HG02943 (cell line): ENCODE results near the gene SEMA3C.

Experiments used
- ATAC-seq: cut with Tn5 transposase; IDR thresholded peaks from one replicate; pipeline ENCODE4 v1.9.1; 2021; ENCODE audit warnings: mild to moderate bottlenecking, low read depth, moderate library complexity; ENCODE audit not compliant: unreplicated experiment

Gene SEMA3C

GRCh38 chr7:80890426-80891258, 28.2 kb downstream of the SEMA3C start:
- no peak for ATAC-seq

GRCh38 chr7:80889525-80889924, 29.3 kb downstream of the SEMA3C start:
- ATAC-seq = no peak

GRCh38 chr7:80885757-80886156, 33.1 kb downstream of the SEMA3C start:
- ATAC-seq = no peak

- ATAC-seq = no peak
These were observed 34.2 kb downstream of the SEMA3C start for GRCh38 chr7:80884511-80885195.

- ATAC-seq = no peak
These were observed 35.5 kb downstream of the SEMA3C start for GRCh38 chr7:80883154-80884025.

- ATAC-seq = no peak
These were observed 36.5 kb downstream of the SEMA3C start for GRCh38 chr7:80882213-80882801.

GRCh38 chr7:80881351-80881900, 37.4 kb downstream of the SEMA3C start:
- ATAC-seq = no peak

GRCh38 chr7:80879849-80880248, 39.0 kb downstream of the SEMA3C start:
- ATAC-seq = no peak

GRCh38 chr7:80876894-80877414, 41.9 kb downstream of the SEMA3C start:
- no peak for ATAC-seq

- ATAC-seq = no peak
These were observed 43.2 kb downstream of the SEMA3C start for GRCh38 chr7:80875537-80876120.

- no peak for ATAC-seq
These were observed 45.7 kb downstream of the SEMA3C start for GRCh38 chr7:80873140-80873539.

- ATAC-seq = no peak
These were observed 47.6 kb downstream of the SEMA3C start for GRCh38 chr7:80871228-80871627.

GRCh38 chr7:80870813-80871212, 48.0 kb downstream of the SEMA3C start:
- ATAC-seq = no peak

GRCh38 chr7:80869821-80870751, 48.8 kb downstream of the SEMA3C start:
- no peak for ATAC-seq

GRCh38 chr7:80869106-80869784, 49.6 kb downstream of the SEMA3C start:
- no peak for ATAC-seq

GRCh38 chr7:80868566-80868965, 50.3 kb downstream of the SEMA3C start:
- no peak for ATAC-seq

GRCh38 chr7:80860554-80860953, 58.3 kb downstream of the SEMA3C start:
- ATAC-seq = no peak
